HG03060 (cell line): Measurements from ENCODE around the gene MAN1A2.

Experiments
- ATAC-seq: cut with Tn5 transposase; IDR thresholded peaks from one replicate; pipeline ENCODE4 v1.9.1; 2021; ENCODE audit warnings: low read depth, moderate number of reproducible peaks; ENCODE audit not compliant: unreplicated experiment

The MAN1A2 gene

DNA sequence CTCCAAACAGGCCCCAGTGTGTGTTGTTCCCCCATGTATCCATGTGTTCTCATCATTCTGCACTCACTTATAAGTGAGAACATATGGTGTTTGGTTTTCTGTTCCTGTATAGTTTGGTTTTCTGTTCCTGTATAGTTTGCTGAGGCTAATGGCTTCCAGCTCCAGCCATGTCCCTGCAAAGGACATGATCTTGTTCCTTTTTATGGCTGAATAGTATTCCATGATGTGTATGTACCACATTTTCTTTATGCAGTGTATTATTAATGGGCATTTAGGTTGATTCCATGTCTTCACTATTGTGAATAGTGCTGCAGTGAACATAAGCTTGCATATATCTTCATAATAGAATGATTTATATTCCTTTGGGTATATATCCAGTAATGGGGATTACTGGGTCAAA, 111.8 kb downstream of the MAN1A2 start:
- ATAC-seq: no peak

DNA sequence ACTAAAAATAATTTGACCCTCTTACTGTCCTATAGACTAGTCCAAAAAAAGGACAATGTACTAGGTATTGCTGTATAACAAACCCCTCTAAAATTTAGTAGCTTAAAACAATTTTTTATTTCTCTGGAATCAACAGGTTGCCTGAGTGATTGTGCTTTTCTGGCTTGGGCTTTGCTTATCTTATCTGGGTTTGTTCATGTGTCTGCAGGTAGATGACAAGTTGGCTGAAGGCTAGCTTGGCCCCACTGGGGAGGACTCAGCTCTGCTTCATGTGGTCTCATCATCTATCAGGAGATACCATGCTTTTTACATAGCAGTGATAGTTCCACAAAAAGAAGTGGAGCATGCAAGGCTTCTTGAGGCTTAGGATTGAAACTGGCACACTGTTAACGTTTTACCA, 114.2 kb downstream of the MAN1A2 start:
- no peak for ATAC-seq

DNA sequence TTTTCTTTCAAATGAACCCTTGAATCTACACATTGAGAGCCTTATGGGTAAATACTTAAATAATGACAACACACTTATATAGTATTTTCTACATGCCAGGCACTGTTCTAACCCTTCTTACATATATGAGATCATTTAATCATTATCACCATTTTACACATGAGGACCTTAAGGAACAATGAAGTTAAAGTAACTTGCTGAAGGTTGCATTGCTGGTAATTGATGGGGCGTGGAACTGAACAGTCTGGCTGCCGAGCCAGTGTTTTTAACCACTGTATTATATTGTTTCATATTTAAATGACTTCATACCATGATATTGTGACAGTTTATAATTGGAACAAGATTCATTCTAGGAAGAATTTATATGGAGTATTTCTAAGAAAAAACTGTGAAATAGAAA, 126.7 kb downstream of the MAN1A2 start:
- ATAC-seq: no peak

DNA sequence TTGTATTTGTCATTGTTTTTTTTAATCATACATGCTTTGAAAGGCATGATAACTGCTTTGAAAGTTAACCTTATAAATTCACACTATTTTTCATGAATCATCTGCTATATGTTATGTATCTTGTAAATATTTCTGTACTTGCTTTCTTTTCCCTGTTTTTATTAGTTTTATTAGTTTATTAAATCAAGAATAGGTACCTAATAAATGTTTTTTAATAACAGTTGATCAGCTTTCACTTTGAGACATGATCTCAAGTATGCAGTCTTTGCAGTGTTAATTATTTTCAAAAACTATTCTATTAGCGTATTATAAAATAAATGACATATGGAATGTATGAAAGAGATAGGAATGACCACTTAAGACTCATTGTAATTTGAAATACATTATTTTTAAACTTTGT, 127.8 kb downstream of the MAN1A2 start:
- no peak for ATAC-seq

DNA sequence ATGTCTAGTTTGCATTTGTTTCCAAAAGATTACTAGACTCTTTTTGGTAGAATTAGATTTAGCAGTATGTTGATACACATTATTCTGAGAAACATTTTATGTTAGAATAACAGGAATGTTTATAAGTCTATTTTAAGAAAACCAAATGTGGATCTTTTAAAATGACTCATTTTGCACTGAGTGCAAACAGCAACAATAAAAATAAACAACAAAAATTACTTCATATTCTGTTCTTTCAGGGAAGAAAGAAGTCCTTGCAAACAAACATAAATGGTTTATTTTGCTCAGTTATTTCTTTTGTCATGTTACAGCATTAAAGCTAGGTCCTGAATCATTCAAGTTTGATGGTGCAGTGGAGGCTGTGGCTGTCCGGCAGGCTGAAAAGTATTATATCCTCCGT, 131.8 kb downstream of the MAN1A2 start:
- ATAC-seq: no peak

DNA sequence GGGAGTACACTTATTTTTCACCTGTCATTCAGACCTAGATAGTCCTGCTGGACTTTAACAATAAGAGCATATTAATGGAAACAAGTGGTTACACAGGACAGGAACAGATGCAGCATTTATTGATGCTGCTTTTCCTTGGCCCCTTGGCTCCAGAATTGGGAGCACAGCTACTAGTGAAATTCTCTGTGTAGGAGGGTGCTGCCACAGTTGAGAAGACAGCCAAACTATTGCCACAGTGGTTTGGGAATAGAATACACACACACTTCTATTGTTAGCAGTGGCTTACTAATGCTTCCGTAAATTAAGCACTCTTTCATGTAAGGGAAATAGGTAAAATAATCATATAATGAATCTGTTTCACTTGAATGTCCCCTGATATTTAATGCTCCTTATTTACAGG, 133.3 kb downstream of the MAN1A2 start:
- no peak for ATAC-seq

DNA sequence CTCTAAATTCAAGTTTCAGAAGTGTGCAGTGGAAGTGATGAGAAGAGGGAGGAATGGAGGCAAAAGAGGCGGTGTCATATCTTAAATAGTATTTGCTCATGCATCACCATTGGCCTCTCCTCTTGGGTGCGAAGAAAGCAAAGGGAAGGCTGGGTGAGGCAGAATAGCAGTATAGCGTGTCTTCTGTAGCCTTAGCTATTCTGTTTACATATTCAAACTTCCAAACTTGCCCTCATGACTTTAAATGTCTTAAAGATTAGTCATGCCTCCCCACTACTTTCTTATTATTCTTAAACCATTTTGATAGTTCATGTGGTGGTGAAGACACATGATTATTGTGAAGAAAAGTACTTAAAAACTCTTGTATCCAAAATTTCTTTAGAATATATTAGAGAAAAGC, 134.0 kb downstream of the MAN1A2 start:
- no peak for ATAC-seq

DNA sequence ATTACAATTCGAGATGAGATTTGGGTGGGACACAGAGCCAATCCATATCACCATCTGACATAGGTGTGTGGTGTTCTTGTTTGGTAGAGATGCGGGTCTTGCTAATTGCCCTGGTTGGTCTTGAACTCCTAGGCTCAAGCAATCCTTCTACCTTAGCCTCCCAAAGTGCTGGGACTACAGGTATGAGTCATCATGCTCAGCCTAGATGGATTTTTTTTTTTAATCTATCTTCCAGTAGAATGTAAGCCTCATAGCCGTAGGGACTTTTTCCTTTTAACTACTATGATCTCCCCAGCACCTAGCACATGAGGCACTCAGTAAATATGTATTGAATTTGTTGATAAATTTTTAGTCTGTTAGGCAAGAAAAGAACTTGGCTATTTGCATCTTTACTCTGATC, 144.0 kb downstream of the MAN1A2 start:
- ATAC-seq: no peak

DNA sequence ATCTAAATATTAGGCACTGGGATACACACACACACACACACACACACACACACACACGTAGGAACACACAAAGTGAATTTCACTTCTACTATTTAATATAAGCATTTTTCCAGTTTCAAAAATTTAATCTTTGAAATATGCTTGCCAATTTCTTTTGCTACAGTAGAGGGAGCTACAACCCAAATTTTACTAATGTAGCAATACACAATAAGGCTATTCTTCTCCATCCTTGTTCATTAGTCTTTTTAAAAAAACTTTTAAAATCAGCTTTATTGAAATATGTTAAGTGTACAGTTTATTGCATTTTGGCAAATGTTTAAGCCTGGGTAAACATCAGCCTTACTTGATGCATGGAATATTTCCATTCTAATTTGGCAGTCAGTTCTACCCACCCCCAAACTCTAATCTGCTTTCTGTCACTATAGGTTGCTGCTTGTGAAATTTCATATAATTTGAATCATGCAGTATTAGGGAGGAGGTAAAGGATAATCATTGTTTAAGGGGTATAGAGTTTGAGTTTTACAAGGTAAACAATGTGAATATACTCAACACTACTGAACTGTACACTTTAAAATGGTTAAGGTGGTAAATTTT, 145.6 kb downstream of the MAN1A2 start:
- ATAC-seq: no peak

DNA sequence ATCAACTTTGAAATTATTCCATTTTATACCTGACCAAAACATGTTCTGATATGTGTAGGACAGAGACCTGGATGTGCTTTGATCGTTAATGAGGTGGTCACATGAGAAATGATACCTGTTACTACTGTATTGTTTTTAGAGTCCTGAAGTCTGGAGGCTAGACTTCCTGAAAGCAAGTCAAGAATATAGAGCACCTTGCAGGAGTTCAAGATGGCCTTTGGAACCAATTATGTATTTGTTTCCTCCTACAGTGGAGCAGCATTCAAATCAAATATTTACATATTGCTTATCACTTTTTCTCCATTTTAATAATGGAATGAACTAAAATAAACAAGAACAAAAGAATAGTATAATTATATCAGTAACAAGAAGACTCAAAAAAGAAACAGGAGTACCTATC, 155.9 kb downstream of the MAN1A2 start:
- no peak for ATAC-seq

DNA sequence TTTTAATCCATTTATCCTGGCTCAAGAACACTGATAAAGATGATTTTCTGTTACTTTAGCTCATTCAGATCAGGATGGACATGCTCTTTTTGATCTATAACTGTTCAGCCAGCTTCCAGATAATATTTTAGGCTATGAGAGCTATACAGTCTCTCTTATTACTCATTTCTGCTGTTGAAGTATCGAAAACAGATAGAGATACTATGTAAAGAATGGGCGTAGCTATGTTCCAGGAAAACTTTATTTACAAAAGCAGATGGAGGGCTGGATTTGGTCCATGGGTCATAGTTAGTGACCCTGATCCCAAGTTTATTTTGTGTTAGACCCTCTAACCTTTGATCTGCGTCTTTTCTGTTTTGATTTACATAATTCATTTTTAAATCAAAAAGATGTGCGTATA, 159.8 kb downstream of the MAN1A2 start:
- no peak for ATAC-seq

DNA sequence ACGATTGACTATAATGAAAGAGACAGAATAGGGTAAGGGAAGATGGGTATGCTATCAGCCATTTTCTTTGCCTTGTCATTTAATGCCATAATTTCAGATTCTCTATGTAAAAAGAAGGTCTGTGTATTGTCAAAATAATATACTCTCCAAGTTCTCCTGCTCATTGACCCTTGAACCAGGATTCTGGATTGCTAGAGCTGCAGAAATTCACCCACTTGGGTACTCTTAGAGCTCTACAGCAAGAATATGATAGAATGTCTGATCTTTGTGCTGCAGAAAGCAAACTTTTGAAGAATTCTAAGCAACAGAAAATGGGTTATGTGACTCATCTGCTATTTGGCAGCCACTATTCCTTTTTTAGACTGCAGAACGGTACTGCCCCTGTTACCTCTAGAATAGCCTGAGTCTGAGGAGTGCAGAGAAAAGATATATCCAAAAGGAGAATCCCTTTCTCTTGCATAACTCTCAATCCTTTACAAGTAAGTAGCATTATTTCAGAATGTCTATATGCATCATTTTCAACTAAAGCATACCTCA, 160.4 kb downstream of the MAN1A2 start:
- ATAC-seq: no peak

DNA sequence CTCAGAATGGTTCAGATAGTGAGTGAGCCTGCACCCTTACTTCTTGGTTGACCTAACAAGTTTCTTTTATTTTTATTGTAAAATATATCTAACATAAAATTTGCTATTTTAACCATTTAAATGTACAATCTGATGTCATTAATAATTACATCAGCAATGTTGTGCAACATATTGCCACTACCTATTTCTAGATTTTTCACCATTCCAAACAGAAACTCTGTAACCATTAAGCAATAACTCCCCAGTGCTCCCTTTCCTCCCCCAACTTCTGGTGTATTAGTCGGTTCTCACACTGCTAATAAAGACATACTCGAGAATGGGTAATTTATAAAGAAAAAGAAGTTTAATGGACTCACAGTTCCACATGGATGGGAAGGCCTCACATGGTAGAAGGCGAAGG, 162.4 kb downstream of the MAN1A2 start:
- ATAC-seq: no peak

DNA sequence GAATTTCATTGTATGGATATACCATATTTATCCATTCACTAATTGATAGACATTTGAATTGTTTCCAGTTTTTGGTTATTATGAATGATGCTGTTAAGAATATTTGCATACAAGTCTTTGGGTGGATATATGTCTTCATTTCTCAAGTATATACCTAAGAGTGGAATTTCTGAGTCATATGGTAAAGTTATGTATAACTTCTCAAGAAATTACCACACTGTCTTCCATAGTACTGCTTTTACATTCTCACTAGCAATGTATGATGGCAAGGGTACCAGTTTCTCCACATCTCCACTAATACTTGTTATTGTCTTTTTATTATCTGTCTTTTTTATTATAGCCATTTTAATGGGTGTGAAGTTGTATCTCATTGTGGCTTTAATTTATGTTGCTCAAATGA, 164.0 kb downstream of the MAN1A2 start:
- ATAC-seq: no peak

DNA sequence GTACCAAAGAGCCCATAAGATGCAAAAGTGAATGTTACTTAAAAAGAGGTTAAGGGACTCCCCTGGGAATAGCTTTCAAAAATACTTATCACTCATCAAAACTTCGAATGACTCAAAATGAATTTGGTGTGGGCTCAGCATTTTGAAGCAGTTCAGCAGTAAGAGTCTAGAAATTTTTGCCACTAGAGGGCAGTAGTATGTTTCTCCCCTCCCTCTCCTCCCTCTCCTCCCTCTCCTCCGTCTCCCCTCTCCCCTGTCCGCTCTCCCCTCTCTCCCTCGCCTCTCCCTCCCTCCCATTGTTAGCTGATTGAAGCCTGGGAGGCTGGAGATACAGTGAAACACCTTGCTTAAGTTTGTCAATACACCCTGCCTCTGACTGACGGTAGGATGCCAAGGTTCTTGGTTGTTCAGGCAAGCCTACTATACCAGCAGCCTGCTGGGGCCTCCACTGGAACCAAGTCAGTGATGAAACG, 167.8 kb downstream of the MAN1A2 start:
- ATAC-seq: peak; percentile 68

DNA sequence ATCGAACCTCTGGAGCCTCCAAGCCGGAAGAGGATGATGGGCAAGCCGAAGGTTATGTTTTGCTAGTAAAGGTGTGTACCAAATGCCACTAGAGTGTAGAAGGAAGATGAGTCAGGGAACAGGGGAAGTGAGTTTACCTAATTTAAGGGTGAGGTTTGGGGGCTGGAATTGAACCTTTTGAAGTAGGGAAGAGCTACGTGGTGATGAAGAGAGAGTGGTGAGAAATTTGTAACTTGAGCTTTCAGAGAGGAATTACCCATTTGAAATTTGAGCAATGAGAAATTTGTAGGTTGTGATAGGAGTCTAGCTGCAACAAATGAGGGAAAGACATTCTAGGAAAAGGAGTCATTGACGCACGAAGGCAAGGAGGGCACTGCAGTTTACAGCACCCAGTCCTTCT, 168.6 kb downstream of the MAN1A2 start:
- no peak for ATAC-seq

DNA sequence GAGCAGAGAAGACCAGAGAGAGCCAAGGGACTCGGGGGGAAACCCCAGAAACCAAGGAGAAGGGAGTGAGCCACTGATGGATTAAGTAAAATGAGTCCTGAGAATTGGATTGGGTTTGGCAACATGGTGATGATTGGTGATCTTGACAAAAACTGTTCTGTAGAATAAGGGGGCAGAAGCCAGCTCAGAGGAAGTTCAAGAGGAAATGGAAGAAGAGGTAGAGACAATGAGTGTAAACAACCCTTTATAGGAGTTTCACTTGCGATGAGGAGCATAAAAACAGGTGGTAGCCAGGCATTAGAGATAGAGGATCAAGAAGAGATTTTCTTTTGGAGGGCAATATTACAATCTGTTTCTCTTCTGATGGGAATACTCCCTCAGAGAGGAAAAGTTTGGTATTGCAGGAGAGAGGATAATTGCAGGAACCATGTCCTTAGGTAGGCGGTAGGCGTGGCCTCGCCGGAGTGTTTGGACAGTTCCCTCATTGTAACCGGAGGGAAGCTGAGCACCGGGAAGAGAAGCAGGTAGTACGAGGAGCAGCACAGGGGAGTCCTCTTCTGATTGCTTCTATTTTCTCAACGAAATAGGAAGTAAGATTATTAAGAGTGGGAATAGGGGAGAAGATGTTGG, 170.2 kb downstream of the MAN1A2 start:
- ATAC-seq: no peak

DNA sequence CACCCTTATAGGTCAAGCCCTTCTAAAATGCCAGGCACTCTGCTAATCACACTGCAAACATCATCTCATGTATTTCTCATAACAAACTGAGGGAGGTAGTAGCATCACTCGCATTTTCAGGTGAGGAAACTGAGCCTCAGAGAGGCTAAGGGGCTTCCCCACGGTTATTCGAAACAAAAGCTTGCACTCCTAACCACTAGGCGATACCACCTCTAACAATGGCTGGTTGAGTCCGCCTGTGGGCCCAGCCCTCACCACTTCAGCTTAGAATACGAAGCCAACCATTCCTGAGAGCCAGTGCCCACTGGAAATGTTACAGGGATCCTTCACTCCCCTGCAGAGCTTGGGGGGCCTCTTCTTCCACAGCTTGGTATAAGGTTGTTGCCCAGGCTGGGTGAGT, 173.3 kb downstream of the MAN1A2 start:
- ATAC-seq: no peak

DNA sequence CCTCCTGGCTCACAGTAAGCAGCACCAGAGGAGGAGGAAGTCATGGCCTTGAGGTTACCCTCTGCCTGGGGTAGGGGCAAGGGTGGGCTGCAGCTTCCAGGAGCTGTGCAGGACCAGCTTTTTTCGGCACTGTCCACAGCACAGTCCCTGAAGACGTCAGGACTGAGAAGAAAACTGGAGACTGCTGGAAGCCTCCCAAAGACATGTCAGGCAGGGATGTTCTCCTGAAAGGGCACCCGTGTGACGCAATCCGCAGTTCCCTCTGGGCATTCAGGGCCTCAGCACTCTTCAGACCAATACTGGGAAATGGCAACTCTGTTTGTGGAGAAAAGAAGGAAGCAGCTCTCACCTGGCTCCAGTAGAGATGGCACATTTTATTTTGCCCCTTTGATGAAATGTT, 173.8 kb downstream of the MAN1A2 start:
- no peak for ATAC-seq

DNA sequence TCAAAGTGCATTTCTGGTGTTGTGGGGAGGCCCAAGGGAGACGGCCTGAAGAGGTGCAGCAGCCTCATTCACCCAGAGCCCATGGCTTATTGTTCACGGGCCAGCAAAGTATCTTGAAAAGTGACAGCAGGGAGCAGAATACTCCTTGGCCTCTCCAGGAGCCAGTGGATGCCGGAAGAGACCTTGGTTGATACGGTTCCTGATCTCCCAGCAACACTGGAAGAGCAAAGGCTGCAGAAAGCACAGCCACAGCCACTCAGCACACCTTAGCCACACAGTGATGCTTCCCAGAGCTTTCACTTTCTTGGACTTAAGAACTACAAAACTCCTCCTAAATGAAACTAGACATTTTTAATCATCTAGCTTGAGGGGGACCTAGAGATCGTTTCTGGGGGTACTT, 174.3 kb downstream of the MAN1A2 start:
- ATAC-seq: no peak

DNA sequence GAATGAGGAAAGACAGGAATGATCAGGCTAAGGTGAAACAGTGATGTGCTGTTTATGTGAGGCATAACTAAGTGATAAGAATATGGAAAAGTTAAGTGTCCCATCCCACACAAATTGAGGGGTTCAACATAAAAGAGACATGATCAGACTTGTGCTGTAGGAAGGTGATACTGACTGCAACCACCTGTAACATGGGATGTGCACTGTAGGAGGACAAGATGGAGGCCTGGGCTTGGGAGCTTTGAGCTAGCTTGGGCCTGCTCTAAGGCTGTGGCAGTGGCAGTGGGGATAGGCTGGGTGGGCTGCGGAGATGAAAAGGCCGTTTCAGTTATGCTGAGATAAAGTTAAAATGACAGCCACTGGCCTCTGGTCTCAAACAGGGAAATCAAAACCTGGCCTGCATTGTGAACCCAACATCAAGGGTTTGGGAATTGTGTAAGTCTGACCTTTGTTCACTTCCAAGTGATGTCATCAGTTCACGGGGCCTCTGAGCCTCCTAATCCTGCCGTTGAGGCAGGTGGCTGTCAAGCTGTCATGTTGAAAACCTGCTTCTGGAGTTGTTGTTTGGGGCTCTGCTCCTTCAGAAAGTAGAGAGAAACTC, 177.4 kb downstream of the MAN1A2 start:
- ATAC-seq: no peak

DNA sequence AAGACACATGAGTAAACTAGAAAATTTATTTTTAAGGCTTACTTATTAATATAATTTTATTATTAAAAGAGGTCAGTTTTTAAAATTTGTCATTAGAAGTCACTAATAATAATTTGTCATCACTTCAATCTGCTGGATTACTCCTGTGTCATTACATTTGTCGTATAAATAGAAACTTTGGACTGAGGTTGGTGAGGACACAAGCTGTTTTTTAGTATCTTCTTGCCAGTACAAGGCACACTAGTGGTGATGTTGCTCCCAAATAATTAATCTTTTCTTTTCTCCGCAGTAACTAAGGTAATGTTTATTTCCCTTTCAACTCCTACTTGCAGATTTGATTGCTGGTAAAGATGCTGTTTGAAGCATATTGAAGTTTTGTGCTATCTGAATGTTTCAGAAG, 179.2 kb downstream of the MAN1A2 start:
- ATAC-seq: no peak
